GM21786 (cell line): ENCODE results near the gene PDE10A.

Experiments used
- ATAC-seq: cut with Tn5 transposase; IDR thresholded peaks from one replicate; pipeline ENCODE4 v1.9.1; 2021; ENCODE audit not compliant: unreplicated experiment

PDE10A gene

DNA sequence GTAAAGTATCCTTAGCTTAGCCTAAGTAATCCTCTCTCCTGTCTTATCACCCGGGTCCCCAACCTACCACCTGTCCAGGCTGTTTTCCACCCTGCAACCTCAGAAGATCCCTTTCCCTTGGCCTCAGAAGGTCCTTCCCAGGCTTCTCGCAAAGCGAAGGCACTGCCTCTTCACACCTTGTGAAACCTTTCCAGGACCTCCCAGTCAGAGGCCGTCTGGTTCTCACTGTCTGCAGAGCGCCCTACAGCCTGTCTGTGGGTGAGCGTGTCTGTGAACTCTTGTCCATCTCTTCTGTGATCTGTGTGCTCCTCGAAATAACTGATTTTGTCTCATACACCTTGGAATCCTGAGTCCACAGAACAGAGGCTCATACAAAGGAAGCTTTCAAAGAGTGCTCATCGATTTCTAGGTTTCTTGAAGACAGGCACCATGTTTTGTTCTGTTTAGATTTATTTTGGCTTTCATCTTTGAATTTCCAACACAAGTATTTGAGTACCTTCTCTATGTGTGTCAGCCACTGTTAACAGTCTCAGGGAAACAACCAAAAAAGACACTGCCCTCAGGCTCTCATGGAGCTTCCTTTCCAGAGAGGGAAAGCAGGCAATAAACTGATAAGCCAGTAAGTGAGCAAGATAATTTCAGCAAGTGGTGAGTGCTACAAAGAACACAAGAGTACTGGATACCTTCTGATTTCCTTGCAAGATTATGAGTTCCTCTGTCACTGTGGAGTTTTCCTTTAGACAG, 6.3 kb downstream of the PDE10A start:
- ATAC-seq = no peak

DNA sequence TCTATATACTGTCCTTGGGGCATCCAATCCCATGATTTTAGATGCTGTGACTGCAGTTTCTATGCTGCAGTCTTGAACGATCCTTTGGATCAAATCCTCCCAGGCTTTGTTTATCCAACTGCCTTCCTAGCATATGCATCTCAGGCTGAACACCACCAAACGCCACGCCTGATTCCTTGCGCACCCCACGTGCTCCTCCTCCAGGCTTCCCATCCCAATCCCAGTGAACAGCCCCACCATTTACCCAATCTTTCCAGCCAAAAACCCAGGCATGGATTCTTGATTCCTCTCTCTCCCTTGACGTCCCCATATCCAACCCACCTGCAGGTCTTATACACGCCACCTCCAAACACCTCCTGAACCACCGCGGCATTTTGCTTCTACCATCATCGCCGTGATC, 7.8 kb downstream of the PDE10A start:
- ATAC-seq = no peak

DNA sequence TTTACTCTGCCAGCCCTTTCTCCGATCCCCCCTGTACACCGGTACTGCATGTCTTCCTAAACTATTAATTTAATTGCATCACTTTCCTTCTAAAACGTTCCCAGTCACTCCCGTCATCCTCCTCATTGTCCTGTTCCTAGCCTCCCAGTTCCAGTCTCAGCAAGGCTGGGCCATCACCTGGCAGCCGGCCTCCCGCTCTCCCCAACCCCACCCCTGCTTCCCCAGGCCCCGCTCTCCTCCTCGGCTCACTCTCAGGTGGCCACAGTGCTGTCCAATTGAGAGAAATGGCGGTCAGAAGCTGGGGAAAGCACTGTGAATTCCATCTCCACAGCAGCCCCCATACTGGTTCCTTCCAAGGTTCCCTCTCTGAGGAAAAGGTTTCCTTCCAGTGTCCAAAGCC, 8.9 kb downstream of the PDE10A start:
- ATAC-seq = no peak

DNA sequence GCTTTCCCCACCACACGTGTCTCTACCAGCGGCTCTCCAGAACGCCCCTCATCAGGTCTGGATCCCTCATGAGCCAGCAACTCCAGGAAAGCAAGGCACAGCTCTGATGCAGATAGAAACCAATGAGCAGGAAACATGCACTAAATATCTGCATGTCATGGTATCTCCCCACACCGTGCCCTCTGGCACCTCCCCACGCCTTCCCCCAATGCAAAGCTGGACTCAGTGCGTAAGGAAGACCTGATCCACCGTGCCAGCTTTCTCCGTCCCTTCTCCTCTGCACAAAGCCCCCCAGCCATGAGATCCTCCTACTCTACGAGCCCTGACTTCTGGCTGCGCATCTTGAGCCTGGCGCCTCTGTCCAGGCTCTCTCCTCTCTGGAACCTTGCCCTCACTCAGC, 9.4 kb downstream of the PDE10A start:
- ATAC-seq = no peak

DNA sequence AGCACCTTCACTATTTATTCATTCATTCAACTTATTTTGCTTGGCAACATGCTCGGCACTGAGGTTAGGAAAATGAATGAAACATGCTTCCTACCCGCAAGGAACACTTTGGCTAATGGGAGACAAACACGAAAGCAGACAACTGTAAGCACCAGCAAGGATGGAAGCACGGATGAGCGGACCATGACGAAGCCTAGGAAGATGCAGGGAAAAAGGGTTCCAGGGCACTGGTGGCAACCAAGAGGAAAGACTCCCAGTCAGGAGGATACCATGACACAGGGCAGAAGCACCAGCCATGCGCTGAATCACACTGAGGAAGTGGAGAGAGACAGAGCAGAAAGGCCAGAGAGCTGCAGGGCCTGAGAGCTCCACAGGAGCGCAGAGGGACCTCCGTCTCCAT, 9.8 kb downstream of the PDE10A start:
- no peak for ATAC-seq

DNA sequence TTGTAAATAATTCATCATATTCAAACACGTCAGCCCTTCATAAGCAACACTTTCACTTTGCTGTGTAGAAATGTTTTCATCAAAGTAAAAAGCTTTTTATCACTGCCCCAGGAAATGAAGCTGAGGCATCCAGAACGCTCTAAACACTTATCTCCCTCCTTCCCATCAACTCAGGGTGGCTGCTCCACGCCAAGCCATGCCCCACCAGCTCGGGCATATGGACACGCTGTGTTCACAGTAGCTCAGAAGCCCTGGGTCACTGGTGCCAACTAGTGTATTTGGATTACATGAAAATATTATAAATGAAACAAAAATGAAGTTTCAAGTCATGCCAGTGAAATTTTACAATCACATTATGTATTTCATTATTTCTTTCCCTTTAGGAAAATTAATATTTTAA, 10.3 kb downstream of the PDE10A start:
- no peak for ATAC-seq

DNA sequence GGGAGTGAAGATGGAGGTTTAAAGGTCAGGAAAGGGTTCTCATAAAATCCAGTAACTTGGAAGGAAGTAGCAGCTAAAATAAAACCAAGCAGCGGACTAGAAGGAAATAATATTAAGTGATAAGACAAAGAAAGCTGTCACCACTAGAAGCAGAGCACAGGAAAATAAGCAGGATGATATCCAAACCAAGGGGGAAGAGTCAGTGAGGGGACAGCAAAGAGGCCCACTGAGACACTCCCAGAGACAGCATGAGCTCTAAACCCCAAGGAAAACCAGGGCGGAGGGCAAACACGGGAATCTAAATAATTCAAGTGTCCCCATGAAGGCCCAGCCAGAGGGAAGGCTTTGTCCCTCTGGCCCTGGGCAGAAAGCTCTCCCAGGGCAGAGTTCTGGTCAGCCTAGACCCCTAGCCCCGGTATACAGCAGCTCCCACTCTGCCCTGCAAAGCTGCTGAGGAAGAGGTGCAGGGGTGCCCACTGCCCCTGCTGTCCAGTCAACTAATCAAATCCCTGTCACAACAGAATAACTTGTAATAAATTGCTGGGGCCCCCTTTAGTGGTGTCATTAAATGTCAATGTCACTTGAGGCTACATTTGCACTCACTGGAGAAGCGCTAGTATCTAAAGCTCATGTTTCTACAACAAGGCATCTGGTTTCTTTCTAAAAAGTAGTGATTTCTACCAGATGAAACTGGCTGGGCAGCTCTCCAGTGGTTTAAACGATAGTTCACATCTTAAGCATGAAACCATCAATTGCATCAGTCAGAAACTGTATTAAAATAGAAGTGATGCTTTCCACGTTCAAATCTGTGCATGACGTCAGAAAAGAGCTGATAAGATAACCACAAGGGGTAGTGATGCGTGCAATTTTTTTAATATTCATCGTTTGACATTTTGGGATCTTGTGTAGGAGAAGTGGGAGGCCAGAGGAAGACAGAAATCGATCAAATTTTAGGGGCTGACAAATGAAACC, 13.6 kb downstream of the PDE10A start:
- ATAC-seq = no peak

DNA sequence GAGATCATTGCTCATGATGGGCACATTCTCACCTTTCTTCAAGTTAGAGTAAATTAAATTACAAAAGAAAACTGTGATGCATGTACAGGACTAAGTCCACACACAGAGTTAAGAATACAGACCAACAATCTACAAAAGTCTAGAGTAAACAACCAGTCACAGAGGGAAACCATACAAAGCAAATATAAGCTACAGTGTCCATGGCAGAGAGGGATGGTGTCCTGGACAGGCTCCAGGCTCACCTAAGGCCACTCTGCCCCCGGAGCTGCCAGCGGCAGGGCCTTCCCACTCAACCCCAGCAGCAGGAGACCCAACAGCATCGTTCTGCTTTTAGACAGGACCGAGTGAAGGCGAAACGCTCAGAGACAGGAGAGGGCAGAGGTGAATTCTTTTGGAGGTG, 16.0 kb downstream of the PDE10A start:
- no peak for ATAC-seq

DNA sequence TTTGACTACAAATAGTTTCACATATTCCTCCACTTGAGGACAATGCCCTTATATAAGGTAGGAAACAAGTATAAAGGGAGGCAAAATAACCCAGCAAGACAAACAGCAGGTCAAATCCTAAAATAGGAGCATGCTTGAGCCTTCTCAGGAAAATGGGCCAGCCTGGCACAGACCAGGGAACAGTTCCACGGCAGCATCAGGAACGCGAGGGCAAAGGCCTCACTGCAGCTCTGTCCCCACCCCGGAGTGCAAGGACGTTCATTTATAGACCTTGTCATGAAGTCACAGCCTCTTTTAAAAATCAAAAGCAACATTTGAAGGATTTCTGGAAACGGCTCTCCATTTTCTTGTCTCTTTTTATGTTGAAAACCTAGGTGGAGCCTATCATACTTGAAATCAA, 17.1 kb downstream of the PDE10A start:
- no peak for ATAC-seq

DNA sequence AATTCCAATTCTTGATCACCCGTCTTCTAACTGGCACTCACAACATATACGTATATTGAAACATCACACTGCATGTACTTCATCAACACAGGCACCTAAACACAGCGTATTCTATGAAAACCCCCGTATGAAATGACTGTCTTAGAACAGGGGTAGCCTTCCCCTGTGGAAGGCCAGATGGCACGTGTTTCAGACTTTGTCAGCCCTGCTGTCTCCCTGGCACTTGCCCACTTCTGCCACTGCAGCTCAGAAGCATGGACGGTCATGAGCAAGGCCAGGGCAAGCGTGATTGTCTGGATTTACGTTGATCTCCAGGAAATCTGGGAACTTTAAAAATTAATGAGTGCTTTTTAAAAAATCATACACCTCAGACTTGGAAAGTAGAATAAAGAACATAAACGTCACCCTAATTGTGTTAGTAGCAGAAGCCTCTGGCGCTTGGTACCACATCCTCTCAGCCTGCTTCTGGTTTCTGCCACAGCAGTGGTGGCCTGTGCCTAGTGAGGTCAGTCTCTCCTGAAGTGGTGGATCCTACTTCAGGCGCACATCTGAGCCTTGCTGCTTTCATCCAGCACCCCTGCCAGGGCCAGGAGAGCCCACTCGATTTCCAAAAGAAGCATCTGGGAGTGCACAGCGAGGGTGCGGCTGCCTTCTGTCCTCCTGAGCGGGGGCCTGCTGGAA, 18.3 kb downstream of the PDE10A start:
- no peak for ATAC-seq

DNA sequence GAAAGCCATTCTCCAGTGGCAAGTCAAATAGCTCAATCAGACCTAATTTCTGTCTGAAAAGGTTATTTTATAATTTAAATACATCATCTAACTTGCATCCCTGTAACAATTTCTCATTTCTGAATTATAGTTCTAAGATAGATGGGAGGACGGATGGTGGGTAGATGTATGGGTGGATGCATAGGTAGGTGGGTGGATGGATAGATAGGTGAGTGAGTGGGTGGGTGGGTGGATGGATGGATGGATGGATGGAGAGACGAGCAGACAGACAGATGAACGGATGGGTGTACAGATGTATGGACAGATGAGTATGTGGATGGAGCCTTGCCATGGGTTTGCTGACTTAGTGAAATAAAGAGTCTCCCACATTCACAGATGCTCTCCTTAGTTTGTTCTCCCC, 20.0 kb downstream of the PDE10A start:
- no peak for ATAC-seq

DNA sequence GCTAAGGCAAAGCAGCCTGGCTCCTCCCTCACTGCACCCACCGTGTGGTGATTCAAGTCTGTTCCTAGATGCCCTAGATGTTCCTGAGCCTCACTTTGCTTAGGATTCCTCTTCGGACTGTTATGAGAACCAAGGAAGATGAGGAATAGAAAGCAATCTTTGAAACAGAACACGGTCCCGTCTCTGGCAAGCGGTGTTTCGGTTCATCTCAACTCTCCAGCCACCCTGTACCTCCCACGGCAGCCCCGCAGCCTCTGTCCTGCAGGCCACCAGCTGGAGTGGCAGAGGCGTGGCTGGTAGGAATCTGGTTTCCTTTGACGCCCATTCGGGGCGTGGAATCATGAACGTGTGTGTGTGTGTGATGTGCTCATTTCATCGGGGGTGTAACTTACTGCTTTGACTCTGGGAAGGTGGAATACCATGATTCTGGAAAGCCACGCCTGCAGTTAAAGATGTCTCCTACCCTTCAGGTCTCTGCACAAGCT, 21.3 kb downstream of the PDE10A start:
- no peak for ATAC-seq

DNA sequence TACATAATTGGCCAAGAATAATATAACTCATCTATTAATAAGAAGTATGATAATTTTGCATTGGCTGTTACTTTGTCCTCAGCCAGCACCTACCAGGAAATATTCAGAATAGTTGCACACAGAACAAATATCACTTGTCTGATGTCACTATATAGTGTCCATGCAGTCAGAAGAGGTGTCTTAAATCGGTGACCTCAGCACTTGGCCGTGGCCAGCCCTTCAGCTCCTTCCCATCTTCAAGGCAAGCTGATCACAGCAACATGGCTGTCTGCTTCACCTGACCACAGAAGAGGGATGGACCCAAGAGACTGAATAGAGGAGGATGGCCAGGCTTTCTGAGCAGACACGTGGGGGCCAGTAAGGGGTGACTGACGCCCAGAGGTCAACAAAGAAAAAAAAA, 22.2 kb downstream of the PDE10A start:
- no peak for ATAC-seq

DNA sequence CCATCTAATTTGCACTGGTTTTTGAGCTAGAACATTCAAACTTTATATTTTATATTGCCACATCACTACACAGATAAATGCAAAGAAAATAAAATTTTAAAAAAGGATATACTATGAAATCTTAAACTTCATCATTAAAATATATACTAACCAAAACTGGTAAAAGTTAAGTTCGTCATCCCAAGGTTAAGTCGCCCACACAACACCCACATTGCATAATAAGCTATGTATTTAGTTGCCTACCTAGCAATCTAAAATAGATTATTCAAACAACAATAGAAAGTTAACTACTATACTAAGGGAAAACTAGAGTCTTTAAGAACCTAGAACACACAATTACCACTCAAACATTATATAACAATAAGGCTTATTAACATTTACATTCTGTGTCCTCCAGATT, 24.5 kb downstream of the PDE10A start:
- no peak for ATAC-seq

DNA sequence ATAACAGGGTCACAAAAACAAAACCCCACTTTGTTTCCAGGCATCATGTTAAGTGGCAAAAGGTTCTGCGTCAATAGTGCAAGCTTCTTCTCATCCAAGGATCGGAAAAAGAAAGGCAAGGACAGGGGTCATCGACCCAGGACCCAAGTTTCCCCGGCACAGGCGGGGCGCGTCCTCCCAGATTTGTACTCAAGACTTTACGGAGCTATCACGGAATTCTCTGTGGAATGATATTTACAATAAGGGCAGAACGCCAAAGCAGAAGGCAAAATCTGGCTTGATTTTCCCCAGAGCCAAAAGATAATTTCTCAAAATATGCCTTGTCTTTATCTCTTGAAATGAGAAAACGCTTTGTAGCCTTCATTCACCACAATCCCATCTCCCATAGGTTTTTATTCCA, 25.5 kb downstream of the PDE10A start:
- ATAC-seq = no peak

DNA sequence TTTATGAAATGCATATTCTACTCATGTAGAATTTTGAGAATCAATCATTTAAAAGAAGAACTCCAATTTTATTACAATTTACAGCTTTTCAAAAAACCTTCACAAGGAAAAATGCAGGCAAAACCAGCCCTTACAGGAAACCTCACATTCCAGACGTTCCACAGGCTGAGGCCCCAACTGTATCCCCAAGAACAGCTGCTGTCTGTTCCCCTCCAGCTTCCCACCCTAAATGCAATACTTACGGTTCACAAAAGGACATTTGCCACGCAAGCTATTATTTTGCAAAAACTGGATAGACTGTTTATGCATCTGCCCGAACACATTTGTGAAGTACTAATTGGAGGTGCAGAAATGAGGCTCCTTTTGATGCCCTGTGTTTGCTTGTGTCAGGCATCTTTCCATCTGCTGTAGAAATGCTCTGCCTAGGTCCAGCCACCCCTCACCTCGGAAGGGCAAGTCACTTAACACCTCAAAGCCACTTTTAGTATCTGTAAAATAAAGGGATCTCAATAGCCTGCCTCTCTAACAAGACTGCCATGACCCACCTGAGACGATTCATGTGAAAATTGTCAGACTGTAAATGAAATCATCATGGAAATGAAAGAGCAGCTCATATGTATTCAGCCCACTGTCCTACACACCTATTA, 26.5 kb downstream of the PDE10A start:
- ATAC-seq = no peak

DNA sequence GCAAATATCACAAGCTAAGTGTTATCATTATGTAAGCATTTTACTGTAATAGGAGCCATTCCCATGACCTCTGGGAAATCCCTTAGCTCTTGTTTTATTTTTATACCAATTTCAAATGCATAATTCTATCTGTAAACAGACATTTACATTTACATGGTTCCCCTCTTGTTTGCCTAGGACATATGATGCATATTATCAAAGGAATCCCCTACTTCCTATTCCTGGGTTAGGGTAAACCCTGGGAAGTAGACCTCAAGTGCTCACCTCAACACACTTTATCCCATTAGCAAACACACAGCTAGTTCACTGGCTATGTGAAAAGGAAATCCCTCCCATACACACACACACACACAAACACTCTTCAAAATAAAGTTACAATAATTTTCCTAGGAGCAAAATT, 27.1 kb downstream of the PDE10A start:
- no peak for ATAC-seq

DNA sequence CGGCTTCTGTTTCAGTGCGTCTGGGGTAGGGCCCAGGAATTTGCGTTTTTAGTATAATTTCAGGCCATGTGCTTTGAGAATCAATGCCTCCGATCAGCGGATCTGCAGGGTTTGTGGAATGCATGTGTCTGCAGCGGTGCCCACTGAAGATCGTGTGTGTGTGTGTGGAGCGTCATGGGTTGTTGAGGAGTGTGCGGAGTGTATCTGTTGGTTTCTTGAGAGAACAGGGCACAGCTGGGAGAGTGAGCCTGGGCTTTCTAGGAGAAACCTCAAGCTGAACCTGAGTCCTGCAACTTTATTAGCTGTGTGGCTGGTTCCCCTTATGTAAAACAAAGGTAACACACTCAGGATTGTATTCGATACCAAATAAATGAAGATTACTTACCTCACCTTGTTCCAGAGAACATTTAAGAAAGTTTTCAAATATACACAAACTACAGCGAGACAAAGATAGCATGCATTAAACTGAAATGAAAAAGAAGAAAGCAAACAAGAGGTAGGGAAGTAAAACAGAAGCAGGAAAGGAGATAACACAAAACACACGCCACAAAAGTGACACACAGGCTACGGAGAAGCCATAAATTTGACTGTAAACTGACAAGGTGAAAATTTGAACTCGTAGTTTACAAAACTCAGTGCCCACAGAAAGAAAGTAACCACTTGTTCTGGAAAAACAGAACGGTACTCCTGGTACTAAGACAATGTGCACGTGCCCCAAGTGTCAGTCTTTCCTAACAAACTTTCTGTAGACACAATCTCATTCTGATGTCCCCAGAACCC, 28.8 kb downstream of the PDE10A start:
- no peak for ATAC-seq

DNA sequence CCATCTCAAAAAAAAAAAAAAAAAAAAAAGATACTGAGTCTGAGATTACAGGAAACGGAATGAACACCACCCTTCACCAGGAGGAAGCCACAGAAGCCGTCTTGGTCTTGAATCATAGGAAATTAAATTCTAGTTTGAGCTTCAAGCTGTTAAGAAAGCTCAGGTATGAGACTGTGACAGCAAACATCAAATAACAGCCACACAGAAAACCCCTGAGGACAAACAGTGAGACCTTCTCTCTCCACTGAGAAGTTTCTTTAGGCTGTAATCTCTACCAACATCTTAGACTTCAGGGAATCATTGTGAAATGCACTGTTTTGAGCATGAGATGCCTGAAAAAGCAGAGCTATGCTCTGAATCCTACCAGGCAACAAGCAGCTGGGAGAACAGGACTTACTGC, 30.8 kb downstream of the PDE10A start:
- no peak for ATAC-seq

DNA sequence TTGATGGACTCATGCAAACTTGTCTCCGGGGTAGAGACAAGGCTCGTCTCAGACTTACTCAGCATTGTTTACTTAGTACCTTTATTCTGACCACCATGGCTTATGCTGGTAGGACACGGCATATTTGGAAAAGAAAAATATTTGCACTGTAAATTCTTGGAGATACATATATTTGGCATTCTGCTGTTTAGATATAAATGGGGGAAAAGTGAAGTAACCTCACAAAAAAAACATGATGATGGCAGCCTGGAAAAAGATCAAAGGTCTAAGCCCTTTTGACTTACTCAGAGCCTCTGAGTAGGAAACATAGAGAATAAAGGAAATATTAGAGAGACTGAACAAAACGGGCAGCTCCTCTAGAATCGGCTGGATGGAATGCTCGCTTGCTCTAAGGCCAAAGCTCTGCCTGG, 32.5 kb downstream of the PDE10A start:
- no peak for ATAC-seq
